Anterior cingulate cortex (tissue), 58 donors: Measurements from ENCODE around the gene DCBLD1.

Experiments
- DNase-seq, 58 donors: peaks; one replicate each; lab custom pipeline; 2025; lab: John Stamatoyannopoulos, UW

Gene DCBLD1

GRCh38 chr6:117469356-117469755 lies 13.1 kb upstream of the DCBLD1 start:
- no peak for DNase-seq

- DNase-seq: no peak
These were observed 12.7 kb upstream of the DCBLD1 start for GRCh38 chr6:117469791-117470190.

- DNase-seq: no peak
These were observed 9.8 kb upstream of the DCBLD1 start for GRCh38 chr6:117472667-117473066.

- no peak for DNase-seq
These were observed 9.1 kb upstream of the DCBLD1 start for GRCh38 chr6:117473401-117473800.

- peak in 6 of 58 donors; percentile 2 to 11 (median 6) for DNase-seq
These were observed 4.3 kb upstream of the DCBLD1 start for GRCh38 chr6:117477988-117478852.

GRCh38 chr6:117478853-117479231 lies 3.6 kb upstream of the DCBLD1 start:
- no peak for DNase-seq

GRCh38 chr6:117480651-117481050 lies 1.8 kb upstream of the DCBLD1 start:
- no peak for DNase-seq

GRCh38 chr6:117481278-117481925 lies 1.1 kb upstream of the DCBLD1 start:
- no peak for DNase-seq

- no peak for DNase-seq
These were observed 591 bp upstream of the DCBLD1 start for GRCh38 chr6:117481926-117482239.

- DNase-seq: peak in 29 of 58 donors; percentile 2 to 55 (median 31)
These were observed 650 bp downstream of the DCBLD1 start for GRCh38 chr6:117483004-117483644.

GRCh38 chr6:117483645-117484016 lies 1.2 kb downstream of the DCBLD1 start:
- DNase-seq: no peak

GRCh38 chr6:117484052-117484646 lies 1.7 kb downstream of the DCBLD1 start:
- no peak for DNase-seq

GRCh38 chr6:117485433-117485832 lies 3.0 kb downstream of the DCBLD1 start:
- DNase-seq: no peak

GRCh38 chr6:117487821-117488220 lies 5.3 kb downstream of the DCBLD1 start:
- no peak for DNase-seq

GRCh38 chr6:117489003-117489402 lies 6.5 kb downstream of the DCBLD1 start:
- no peak for DNase-seq

- no peak for DNase-seq
These were observed 9.4 kb downstream of the DCBLD1 start for GRCh38 chr6:117491916-117492315.

- DNase-seq: no peak
These were observed 11.0 kb downstream of the DCBLD1 start for GRCh38 chr6:117493470-117493869.

GRCh38 chr6:117494283-117494682 lies 11.8 kb downstream of the DCBLD1 start:
- DNase-seq: no peak

GRCh38 chr6:117494694-117495318 lies 12.3 kb downstream of the DCBLD1 start:
- DNase-seq: no peak

GRCh38 chr6:117495425-117495824 lies 13.0 kb downstream of the DCBLD1 start:
- no peak for DNase-seq

- no peak for DNase-seq
These were observed 13.4 kb downstream of the DCBLD1 start for GRCh38 chr6:117495869-117496268.
